B cell (primary cell): ENCODE results near the gene FBXO2. TPM values are rescaled to one million over a fixed set of nuclear protein-coding genes. Genes with fewer than 3 reads are reported as not detected.

ENCODE experiments used
- ATAC-seq: fragments of 200-7000 bp; cut with Tn5 transposase; one replicate; pipeline ENCODE4 v1.10.0; 2021; ENCODE audit warnings: low read depth, mild to moderate bottlenecking, moderate number of reproducible peaks, moderate library complexity
- CTCF ChIA-PET: fragments of 350-600 bp; sonication (Branson Sonifier 250); formaldehyde crosslinking; loops from one replicate; lab custom pipeline; 2021; ENCODE audit warnings: antibody characterized with exemption, inconsistent platforms; lab: Charles Lee
- POLR2A ChIA-PET: fragments of 350-600 bp; sonication (Branson Sonifier 250); formaldehyde crosslinking; loops from one replicate; lab custom pipeline; 2021; ENCODE audit warnings: antibody characterized with exemption; lab: Charles Lee
- DNase-seq: peaks from one replicate; pipeline ENCODE4 v3.0.0; 2013
- H2AFZ ChIP-seq: 2 replicates; pipeline ENCODE4 v1.6.1; 2012; ENCODE audit warnings: mild to moderate bottlenecking, low read depth, low read length; ENCODE audit not compliant: insufficient read depth, poor library complexity, severe bottlenecking
- H3K27ac ChIP-seq, 2 donors: 1 replicate in 1 of 2; 2 replicates in 1 of 2; pipeline ENCODE4 v1.5.1; 2012 to 2013; ENCODE audit warnings: low read length in 2 of 2, mild to moderate bottlenecking in 2 of 2, moderate library complexity in 1 of 2
- H3K27me3 ChIP-seq, 4 experiments: fragments of 200-600 bp in 1 of 4; sonication (generic) in 1 of 4; replicated peaks in 1 of 4; 1 replicate in 2 of 4; 2 replicates in 2 of 4; pipeline versions ENCODE4 v1.6.1 to v1.7.0; 2013 to 2016; ENCODE audit warnings: low read length in 3 of 4, mild to moderate bottlenecking in 2 of 4, mixed read lengths in 1 of 4, moderate library complexity in 1 of 4; ENCODE audit not compliant: insufficient read depth in 4 of 4, control insufficient read depth in 3 of 4; ENCODE audit errors: control extremely low read depth in 1 of 4
- H3K36me3 ChIP-seq, 2 experiments: replicated peaks in 1 of 2; 1 replicate in 1 of 2; 2 replicates in 1 of 2; pipeline versions ENCODE4 v1.6.1 to v1.7.1; 2013; ENCODE audit warnings: low read length in 1 of 2; ENCODE audit not compliant: insufficient read depth in 2 of 2, control insufficient read depth in 1 of 2; ENCODE audit errors: control extremely low read depth in 1 of 2, extremely low read depth in 1 of 2
- H3K4me1 ChIP-seq, 2 donors: fragments of 200-600 bp in 1 of 2; sonication (generic) in 1 of 2; 1 replicate in 1 of 2; 2 replicates in 1 of 2; pipeline versions ENCODE4 v1.5.1 to v1.6.1; 2013 to 2017; ENCODE audit warnings: low read length in 2 of 2; ENCODE audit not compliant: control insufficient read depth in 2 of 2, insufficient read depth in 2 of 2
- H3K4me2 ChIP-seq: replicated peaks from 2 replicates; pipeline ENCODE3; 2012; ENCODE audit warnings: mild to moderate bottlenecking, low read depth, low read length; ENCODE audit not compliant: poor library complexity, severe bottlenecking
- H3K4me3 ChIP-seq, 5 experiments: fragments of 200-600 bp in 1 of 5; sonication (generic) in 1 of 5; 1 replicate in 3 of 5; 2 replicates in 2 of 5; pipeline versions ENCODE4 v1.5.1 to v1.7.0; 2011 to 2016; ENCODE audit warnings: low read length in 4 of 5, mild to moderate bottlenecking in 4 of 5, low read depth in 2 of 5, control low read depth in 1 of 5, moderate library complexity in 1 of 5; ENCODE audit not compliant: insufficient read depth in 1 of 5; ENCODE audit errors: control extremely low read depth in 1 of 5, extremely low read depth in 1 of 5
- H3K79me2 ChIP-seq: fragments of 200-600 bp; sonication (generic); one replicate; pipeline ENCODE4 v1.6.0; 2016; ENCODE audit warnings: low read length; ENCODE audit not compliant: control insufficient read depth, insufficient read depth
- H3K9ac ChIP-seq: fragments of 200-600 bp; sonication (generic); 2 replicates; pipeline ENCODE4 v1.6.1; 2017; ENCODE audit warnings: mild to moderate bottlenecking, low read length, moderate library complexity
- H3K9me3 ChIP-seq, 3 donors: one replicate each; pipeline versions ENCODE4 v1.6.1 to v1.7.1; 2013; ENCODE audit warnings: low read length in 2 of 3; ENCODE audit not compliant: control insufficient read depth in 2 of 3, insufficient read depth in 1 of 3; ENCODE audit errors: control extremely low read depth in 1 of 3
- H4K20me1 ChIP-seq: 2 replicates; pipeline ENCODE4 v1.6.0; 2012; ENCODE audit warnings: mild to moderate bottlenecking, low read length; ENCODE audit not compliant: insufficient read depth, control insufficient read depth, poor library complexity, severe bottlenecking
- H3K27ac Mint-ChIP-seq: one replicate; pipeline ENCODE4 v1.8.0; 2021; ENCODE audit warnings: mixed read lengths
- H3K27me3 Mint-ChIP-seq: one replicate; pipeline ENCODE4 v1.8.0; 2021; ENCODE audit warnings: mixed read lengths
- H3K4me1 Mint-ChIP-seq: one replicate; pipeline ENCODE4 v1.8.0; 2021; ENCODE audit warnings: mixed read lengths
- H3K4me3 Mint-ChIP-seq: one replicate; pipeline ENCODE4 v1.8.0; 2021; ENCODE audit warnings: mixed read lengths
- H3K9me3 Mint-ChIP-seq: one replicate; pipeline ENCODE4 v1.8.0; 2022; ENCODE audit warnings: mixed read lengths; ENCODE audit not compliant: insufficient read depth
- CTCF ChIP-seq: fragments of 200-600 bp; IDR thresholded peaks from one replicate; pipeline ENCODE4 v1.8.0; 2022; ENCODE audit warnings: antibody characterized with exemption, mild to moderate bottlenecking
- EZH2 ChIP-seq: IDR thresholded peaks from 2 replicates; pipeline ENCODE4 v1.6.1; 2012; ENCODE audit warnings: borderline replicate concordance, low read depth, mild to moderate bottlenecking, moderate library complexity, low read length; ENCODE audit not compliant: insufficient read depth, poor library complexity, severe bottlenecking
- WGBS: methylation state at CpG from one replicate; pipeline ENCODE4 v1.1.5; 2013; ENCODE audit warnings: missing lambda C conversion rate; ENCODE audit not compliant: insufficient coverage; 5-methylcytosine and 5-hydroxymethylcytosine counted together
- intact Hi-C: fragments of 100-400 bp; cut with micrococcal nuclease; formaldehyde crosslinking; loops from one replicate; pipeline ENCODE4 v1.10.0; 2022
- polyA plus RNA-seq: library from polyadenylated mRNA; depleted of rRNA; stranded (reverse); fragments of >200 nt; gene quantifications from 2 replicates; pipeline ENCODE4 v1.2.3, GENCODE V29; 2012
- total RNA-seq, 2 donors: library from RNA; stranded (reverse); fragments of 120-200 nt in 1 of 2; gene quantifications; 1 replicate in 1 of 2; 2 replicates in 1 of 2; pipeline versions ENCODE4 v1.2.3 to v1.2.4, GENCODE V29; 2013 to 2022

Gene FBXO2
- total and polyA plus RNA-seq, 2 donors (not counting 1 experiment from before 2014, with no cell fraction given), result 9.6 TPM

GRCh38 chr1:11673089-11673769 lies 19.0 kb upstream of the FBXO2 start:
- Histone ChIP-seq H3K36me3 (peaks cover 0 to 25% of the 10 kb centered on the region in 2 experiments), H3K4me1 (peaks cover 0 to 7% of the 10 kb centered on the region in 2 donors), H3K4me2 (no peak overlapping the region), H4K20me1 (no peaks in the 10 kb centered on the region), H3K79me2 (no peaks in the 10 kb centered on the region), H3K9me3 (no peaks in the 10 kb centered on the region), H3K27me3 (no peaks in the 10 kb centered on the region), H3K4me3 (no peak overlapping the region), H3K27ac (no peak overlapping the region), H2AFZ (no peak overlapping the region), H3K9ac (no peak overlapping the region)
- Mint-ChIP-seq H3K9me3 (no peaks in the 10 kb centered on the region), H3K27me3 (no peaks in the 10 kb centered on the region), H3K4me1 (peaks cover 5% of the 10 kb centered on the region), H3K27ac (no peak overlapping the region), H3K4me3 (no peak overlapping the region)
- TF ChIP-seq CTCF (no peak), EZH2 (no peak)
- ChIA-PET CTCF (interaction anchor here (1.4 to 2.7 kb wide), 3 partner anchors 9 to 24 kb away, joined by 3 to 6 read pairs (median 4); partner anchors contain the start of gene FBXO6), POLR2A (no interaction called here)
- 95% methylated on average over 14 of the region's 14 CpGs for WGBS
- intact Hi-C loops, result no loop called here
- ATAC-seq (no peak), DNase-seq (no peak)
